GM10266 (cell line): Measurements from ENCODE around the gene CGB5.
A peak's percentile ranks its signal among the peaks of the same experiment; 100 is the strongest.
"Not testable (repeated sequence)": the region's sequence is repeated elsewhere in the genome, so short reads cannot be mapped to it uniquely, and the experiment has no call there.

ENCODE experiments used
- DNase-seq: peaks from one replicate; pipeline ENCODE4 v3.0.0; 2012; ENCODE audit errors: extremely low spot score
- CTCF ChIP-seq: IDR thresholded peaks from 2 replicates; pipeline ENCODE4 v1.5.1; 2012; ENCODE audit warnings: mild to moderate bottlenecking, low read depth; ENCODE audit not compliant: control insufficient read depth, insufficient read depth; ENCODE audit errors: missing control alignments

The CGB5 gene

GRCh38 chr19:49073514-49074378 is 30.1 kb downstream of the CGB5 start:
- no peak for DNase-seq
- TF ChIP-seq CTCF, result peak; percentile 21

- peak; percentile 64 for TF ChIP-seq CTCF
- DNase-seq, result not testable (repeated sequence)
Measured at GRCh38 chr19:49074869-49075268, 31.2 kb downstream of the CGB5 start.

GRCh38 chr19:49080392-49080791 is 36.7 kb downstream of the CGB5 start:
- DNase-seq, result no peak
- TF ChIP-seq CTCF, result no peak

GRCh38 chr19:49081273-49081672 is 37.6 kb downstream of the CGB5 start:
- no peak for TF ChIP-seq CTCF
- DNase-seq, result no peak

- TF ChIP-seq CTCF, result no peak
- no peak for DNase-seq
Measured at GRCh38 chr19:49084206-49085019, 40.8 kb downstream of the CGB5 start.

GRCh38 chr19:49085020-49085867 is 41.6 kb downstream of the CGB5 start, which contains the start of gene SNRNP70:
TSS of gene SNRNP70 (plus strand) at chr19:49085451. CDS start at chr19:49086415, 964 bp downstream.
- peak; percentile 99 for DNase-seq
- TF ChIP-seq CTCF, result no peak
